HG02763 (cell line): ENCODE measurements around the gene RASSF7.

Experiments
- ATAC-seq: cut with Tn5 transposase; IDR thresholded peaks from one replicate; pipeline ENCODE4 v1.9.1; 2021; ENCODE audit warnings: mild to moderate bottlenecking, moderate library complexity; ENCODE audit not compliant: unreplicated experiment

The RASSF7 gene

DNA sequence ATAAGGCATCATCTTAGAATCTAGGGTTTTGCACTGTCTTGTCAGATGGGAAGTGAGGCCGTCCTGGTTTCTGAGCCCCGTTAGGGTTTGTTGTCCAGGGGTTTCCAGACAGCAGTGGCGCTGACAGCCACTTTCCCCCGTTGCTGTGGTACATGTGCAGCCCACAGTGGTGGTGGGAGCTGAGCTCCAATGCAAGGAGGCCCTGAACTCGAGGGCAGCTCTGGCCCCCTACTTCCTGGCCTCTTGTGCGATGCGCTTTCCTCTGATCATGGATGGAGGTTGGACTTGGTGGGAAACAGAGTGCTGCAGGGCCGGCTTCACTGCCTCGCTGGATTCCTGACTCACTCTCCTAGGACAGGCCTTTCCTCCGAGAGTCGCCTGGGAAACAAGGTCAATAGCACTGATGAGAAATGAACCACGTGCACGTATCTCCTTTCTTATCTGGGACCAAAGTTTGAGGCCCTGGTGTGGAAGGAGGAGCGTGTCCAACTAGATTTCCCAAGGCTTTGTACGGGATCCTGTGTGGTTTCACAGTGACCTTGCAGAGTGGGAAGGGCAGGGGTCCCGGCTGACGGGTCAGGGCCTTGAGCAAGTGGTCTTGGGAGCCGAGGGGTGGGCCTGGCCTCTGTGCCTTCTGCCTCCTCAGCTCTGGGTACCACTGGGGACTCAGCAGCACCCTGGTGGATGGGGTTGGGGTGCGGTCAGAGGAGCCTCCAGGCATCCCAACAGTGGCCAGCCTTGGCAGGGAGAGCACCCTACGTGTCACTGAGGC is 19.2 kb downstream of the RASSF7 start:
- ATAC-seq = no peak

DNA sequence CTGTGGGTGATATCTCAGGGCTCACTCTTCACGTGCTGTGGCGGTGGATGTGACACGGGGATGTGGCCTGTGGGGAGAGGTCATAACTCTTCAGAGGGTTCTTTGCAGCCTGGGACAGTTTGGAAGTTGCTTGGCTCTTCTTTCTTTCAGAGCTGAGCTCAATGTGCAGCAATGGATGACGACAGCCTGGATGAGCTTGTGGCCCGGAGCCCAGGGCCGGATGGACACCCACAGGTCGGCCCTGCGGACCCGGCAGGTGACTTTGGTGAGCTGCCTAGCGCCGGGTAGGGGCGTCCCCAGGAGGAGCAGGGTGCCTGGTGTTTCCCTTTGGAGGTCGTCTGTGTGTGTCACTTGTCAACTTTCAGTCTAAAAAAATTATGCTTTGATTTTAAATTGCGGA is 20.6 kb downstream of the RASSF7 start:
- ATAC-seq = no peak

DNA sequence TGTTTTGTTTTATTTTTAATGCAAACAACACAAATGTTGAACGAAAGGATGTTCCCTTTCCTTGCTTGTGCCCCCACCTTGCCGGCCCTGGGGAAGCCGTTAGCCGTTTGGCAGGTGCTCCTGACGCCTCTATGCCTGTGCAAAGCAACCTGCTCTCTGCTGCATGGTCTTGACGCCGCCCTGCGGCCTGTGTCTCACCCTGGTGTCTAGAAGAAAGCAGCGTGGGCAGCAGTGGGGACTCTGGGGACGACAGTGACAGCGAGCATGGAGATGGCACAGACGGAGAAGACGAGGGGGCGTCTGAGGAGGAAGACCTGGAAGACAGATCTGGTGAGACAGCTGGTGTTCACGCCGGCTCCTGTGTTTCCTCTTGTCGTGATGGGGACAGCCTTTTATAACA is 21.0 kb downstream of the RASSF7 start:
- no peak for ATAC-seq

DNA sequence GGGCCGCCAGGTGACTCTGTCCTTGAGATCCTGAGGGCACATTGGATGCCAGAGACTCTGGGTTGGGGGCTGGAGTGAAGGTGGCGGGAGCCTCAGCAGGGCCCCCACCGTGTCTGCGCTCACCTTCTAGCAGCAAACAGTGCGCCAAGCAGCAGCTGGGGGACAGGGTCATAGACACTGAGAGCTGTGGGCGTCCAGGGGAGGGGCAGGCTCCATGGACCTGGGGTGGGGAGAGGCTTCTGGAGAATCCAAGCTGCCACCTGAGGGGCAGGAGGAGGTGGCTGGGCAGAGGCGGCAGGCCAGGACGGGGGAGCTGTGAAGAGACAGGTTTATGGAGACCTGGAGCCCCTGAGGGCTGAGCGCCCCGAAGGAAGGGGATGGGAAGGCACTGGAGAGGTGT is 23.5 kb downstream of the RASSF7 start:
- ATAC-seq = no peak

DNA sequence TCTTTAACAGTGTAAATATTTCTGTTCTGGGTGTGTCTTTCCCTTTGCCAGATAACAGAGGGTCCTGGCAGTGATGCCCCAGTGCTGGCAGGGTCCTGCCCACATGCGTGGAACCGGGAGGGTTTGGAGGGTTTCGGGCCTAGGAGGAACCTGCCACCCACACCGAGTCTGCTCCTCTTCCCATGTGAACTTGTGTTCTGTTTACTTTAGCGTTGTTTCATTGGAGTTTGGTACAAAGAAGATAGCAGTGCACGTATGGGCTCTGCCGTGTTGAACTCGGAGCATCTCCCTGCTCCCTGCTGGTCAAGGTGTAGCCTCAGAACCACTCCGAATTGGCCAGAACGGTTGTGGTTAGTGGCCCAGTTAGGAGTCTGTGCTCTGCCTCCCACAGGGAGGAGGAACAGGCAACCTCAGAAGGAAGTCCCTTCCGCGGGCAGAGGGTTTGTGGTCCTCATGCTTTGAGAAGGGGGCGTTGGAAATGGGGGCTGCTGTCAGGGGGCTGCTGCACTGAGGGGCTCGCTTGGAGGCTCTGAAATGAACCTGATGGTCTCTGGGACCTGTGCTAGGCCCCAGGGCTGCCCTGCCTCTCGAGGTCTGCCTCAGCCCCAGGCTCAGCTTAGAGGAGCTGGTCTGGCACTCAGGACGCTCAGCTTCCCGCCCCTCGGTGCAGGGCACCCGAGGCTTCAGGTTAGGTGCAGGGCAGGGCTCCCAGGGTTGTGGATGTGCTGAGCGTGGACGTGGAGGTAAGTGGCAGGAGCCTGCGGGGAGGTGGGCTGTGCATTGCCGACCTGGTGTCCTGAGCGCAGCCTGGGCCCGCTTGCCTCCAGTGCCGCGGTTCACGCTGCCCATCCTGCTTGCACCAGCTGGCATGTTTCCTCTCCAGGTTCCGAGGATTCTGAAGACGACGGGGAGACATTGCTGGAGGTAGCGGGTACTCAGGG is 25.9 kb downstream of the RASSF7 start:
- ATAC-seq = no peak

DNA sequence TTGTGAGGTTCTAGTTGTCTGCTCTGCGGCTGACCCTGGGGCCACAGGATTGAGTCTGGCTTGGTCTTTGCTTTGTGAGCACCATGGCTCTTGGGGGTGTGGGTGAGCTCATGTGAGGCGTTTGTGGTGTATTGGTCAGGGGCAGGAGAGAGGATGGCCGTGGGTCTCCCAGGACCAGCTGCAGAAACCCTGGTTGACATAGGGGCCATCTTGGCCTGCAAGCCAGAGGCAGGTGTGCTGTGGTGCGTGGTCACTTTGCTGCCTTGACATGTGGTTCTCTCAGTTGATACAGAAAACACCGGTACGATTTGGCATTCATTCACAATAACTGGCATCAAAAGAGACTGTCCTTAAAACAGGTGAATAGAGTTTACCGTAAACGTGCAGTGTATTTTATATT is 26.8 kb downstream of the RASSF7 start:
- ATAC-seq = no peak

DNA sequence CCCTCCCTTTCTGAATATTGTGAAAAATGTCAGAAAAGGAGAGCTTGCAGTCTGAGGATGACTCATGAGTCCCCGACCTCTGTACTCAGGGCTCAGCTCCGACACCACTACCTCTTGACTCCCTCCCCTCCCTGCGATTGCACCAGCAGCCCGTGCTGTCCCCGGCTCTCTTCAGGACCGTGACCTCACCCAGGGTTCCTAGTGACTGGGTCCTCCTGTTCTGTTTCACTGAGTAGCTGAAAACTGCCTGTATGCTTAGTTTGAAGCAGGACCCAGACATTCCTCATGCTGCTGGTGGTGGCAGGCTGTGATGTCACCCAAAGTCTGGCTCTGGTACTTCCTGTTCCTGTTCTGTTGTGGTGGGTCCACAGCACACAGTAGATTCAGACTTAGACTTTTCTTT is 27.2 kb downstream of the RASSF7 start:
- no peak for ATAC-seq

DNA sequence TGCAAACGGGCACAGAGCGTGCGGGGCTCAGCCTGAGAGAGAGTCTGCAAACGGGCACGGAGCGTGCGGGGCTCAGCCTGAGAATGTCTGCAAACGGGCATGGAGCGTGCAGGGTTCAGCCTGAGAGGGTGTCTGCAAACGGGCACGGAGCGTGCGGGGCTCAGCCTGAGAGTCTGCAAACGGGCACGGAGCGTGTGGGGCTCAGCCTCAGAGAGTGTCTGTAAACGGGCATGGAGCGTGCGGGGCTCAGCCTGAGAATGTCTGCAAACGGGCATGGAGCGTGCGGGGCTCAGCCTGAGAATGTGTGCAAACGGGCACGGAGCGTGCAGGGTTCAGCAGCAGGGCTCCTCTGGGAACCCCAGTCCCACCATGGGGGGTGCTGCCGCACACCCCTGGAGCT is 29.0 kb downstream of the RASSF7 start:
- ATAC-seq = no peak

DNA sequence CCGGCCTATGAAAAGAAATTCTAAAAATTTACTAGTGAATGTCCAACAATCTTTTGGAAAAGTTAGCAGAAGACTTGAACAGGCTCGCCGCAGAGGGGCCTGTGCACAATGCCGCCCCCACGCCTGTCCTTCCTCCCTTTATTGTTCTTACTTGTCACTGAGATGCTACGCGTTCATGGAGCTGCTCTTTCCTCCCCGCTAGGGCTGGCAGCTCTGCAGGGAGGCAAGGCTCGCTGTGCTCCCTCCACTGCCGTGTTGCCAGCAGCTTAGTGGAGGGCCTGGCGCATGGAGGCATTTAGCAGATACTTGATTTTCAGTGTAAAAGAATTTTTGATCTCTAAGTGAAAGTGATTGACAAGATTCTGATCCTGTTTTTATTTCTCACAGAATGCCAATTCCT is 30.2 kb downstream of the RASSF7 start:
- ATAC-seq = no peak

DNA sequence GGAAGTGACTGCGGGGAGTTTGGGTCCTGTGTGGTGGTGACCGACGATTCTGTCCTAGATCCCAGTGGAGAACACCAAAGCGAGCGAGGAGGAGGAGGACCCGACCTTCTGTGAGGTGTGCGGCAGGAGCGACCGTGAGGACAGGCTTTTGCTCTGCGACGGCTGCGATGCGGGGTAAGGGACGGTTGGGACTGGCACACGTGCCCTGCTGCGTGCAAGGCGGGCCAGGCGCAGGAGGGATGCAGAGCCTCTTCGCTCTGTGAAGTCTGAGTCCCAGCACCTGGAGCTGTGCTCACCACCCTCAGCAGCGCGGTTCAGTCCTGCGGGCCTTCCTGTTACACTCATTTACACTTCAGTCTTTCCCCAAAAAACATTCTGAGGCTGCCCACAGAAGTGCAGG is 31.7 kb downstream of the RASSF7 start:
- no peak for ATAC-seq

DNA sequence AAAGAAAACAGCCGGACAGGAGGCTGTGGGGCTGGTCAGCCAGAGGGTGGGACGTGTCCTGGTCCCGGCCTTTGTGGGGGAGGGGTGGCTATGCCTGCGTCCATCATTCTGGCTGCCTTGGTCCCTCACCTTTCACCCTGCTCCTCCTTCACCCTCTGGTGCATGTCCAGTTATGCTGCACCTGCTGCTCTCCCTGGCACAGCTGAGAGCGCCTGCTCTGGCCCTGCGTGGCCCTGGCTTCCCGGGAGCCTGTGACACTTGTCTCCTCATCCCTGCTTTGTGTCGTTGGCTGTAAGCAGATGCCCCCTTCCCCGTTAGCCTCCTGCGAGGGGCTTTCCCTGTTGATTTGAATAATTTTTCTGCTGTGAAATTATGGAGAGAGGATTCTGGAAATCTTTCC is 32.1 kb downstream of the RASSF7 start:
- no peak for ATAC-seq

DNA sequence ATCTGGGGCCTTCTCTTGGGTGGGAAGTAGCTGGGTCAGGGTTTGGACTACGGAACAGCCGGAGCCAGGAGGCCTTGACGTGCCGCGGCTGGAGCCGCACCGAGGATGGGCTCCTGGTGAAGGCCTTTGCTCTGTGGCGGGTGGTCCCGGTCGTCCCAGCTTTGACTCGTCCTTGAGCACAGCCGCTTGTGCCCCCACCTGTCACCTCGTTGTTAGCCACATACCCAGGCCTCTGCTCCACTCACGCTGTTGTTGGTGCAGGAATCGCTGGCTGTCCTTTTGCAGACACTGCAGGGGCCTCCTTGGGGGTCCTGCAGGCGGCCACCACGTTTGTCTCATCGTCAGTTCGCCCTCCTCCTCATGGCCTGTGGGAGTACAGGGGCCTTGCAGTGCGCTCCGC is 32.6 kb downstream of the RASSF7 start:
- ATAC-seq = no peak

DNA sequence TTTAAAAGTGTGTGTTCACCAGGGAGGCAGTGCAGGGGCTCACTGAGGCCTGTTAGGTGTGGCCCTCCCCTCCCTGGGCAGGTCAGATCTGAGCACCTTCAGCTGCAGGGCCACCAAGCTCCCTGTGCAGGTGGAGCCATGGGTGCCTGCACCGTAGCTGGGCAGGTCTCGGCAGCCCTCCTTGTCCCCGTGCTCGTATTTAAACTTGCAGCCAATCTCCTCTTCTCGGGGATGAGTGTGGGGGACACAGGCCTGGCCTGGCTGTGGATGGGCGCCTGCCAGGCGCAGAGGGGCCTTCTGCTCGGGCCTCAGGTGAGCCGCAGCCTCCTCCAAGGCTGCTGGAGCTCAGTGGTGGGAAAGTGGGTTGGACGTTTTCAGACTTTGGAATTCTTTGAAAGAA is 34.6 kb downstream of the RASSF7 start:
- no peak for ATAC-seq

DNA sequence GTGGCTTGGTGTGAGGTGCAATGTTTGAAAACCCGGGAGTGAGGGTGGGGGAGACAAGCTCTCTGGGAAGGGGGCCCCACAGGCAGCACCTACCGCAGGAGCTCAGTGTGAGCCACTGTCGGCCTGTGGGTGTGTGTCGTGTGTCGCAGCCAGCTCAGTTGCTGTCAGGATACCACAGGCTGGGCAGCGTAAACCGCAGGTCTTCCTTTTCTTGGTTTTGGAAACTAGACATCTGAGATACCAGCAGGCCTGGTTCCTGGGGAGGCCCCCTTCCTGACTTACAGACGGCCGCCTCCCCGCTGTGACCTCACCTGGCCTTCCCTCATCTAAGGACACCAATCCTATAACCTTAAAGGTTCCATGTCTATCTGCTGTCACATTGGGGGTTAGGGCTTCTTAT is 35.6 kb downstream of the RASSF7 start:
- no peak for ATAC-seq

DNA sequence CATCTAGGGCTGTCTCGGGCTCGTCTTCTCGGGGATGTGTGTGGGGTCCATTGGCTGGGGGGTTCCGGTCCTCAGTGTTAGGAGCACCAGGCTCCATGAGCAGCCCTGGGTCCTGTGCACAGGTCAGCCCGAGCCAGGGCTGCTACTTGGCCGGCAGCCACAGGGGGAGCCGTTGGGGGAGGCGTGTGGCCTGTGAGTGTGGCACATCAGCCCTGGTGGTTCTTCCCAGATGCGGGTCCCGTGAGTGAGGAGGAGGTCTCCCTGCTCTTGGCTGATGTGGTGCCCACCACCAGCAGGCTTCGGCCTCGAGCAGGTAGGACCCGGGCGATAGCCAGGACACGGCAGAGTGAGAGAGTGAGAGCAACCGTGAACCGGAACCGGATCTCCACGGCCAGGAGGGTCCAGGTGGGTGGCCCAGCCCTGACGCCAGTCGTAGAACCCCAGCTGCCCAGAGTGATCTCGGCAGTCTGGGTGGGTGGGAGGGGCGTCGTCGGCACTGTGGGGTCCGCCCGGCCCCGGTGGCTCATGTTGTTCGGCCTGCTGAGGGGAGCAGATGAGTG is 36.5 kb downstream of the RASSF7 start:
- ATAC-seq = no peak

DNA sequence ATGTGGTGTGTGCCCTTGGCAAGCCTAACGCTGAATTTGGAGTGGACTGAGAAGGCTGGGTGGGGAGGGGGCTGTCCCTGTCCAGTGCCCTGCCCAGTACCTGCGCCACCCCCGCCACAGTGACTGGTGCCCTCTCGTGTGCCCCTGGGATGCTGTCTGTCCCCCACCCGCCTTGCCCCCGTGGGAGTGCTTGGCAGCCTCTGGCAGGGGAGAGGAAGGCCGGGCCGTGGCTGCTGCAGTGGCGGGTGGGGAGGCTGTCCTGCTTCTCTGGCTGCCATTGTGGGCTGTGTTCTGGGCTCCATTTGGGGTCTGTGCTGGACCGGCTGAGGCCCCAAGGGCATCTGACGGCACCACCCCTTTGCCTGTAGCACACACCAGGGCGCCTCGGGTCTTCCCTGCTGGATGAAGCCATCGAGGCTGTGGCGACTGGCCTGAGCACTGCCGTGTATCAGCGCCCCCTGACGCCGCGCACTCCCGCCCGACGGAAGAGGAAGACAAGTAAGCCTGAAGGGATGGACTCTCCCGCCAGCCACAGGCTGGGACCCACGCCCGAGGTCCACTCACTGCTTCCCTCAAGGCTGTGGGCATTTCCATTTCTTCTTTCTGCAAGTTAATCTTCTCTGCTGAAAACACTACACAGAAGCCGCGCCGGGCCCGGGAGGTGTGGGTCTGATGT is 37.4 kb downstream of the RASSF7 start:
- no peak for ATAC-seq

DNA sequence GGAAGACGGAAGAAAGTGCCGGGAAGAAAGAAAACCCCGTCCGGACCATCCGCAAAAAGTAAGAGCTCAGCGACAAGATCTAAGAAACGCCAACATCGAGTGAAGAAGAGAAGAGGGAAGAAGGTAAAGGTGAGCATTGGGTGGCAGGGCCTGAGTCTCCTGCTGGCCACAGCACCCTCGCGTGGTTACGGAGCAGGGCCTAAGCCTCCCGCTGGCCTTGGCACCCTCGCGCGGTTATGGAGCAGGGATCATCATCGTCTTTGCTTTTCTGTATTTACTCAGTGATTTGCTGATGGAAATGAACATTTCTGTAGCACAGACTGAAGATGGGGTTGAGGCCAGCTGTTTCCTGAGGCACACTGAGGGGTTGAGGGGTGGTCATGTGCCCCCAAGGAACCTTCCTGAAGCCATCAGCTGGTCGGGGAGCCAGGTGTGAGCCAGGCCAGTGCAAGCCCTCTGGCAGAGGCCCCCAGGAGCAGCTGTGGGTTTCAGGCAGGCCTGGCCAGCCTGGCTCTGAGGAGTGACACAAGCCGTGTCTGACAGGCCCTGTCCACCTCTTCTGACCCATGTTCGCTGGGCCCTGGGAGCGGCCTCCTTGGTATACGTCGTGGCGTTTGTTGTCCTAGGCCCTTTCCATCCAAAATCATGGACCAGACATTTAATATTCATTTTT is 40.9 kb downstream of the RASSF7 start:
- no peak for ATAC-seq

DNA sequence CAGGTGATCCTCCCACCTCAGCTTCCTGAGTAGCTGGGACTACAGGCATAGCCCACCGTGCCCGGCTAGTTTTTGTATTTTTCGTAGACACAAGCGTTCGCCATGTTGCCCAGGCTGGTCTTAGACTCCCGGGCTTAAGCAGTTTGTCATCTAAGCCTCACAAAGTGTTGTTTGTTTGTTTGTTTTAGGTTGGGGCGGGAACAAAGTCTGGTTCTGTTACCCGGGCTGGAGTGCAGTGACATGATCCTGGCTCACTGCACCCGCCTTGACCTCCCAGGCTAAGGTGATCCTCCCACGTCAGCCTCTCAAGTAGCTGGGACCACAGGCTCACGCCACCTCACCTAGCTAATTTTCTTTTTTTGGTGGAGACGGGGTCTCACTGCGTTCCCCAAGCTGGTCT is 42.4 kb downstream of the RASSF7 start:
- ATAC-seq = no peak

DNA sequence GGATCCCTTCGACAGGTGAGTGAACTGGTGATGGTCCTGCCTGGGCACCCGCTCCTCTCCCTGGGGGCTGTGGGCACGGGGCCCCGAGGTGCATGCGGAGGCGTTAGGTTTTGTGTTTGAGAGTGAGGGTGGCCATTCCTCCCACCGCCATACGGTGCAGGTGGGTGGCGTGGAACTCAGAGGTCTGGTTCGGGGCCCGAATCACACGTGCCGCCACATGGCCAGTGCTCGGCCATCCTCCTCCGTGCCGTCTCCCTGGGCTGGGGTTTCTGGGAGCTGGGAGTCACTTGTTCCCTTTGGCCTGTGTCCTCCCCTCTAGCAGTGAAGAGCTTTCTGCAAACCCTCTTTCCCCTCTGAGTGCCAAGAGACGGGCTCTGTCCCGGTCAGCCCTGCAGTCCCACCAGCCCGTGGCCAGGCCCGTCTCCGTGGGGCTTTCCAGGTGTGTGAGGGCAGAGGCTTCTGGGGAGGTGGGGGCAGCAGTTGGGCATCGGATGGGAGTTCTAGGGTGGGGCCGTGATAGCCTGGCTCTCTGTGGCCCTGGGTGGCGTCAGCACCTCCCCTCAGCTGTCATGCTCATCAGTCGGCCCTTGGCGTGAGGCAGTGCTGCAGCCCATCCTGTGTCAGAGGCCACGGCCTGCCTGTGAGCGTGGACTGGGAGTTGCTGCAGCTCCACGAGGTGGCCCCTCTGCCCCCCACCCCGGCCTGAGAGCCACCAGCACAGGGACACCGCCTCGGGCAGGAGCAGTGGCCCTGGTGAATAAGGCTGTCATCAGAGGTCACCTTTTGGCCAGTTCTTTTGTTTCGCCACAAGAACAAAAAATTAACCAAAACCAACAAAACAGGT is 44.7 kb downstream of the RASSF7 start:
- ATAC-seq = no peak

DNA sequence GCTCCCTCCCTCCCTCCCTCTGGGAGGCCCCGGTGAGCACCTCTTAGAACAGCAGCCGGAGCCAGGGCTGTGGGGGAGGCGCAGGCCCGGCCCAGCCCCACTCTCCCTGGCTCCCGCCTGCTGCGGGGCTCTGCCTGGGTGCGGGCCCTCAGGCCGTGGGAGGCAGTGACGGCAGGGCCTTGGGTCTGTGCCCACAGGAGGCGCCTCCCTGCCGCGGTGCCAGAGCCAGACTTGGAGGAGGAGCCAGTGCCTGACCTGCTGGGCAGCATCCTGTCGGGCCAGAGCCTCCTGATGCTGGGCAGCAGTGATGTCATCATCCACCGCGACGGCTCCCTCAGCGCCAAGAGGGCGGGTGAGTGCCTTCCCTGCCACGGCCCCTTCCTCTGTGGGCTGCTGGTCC is 45.5 kb downstream of the RASSF7 start:
- ATAC-seq = no peak
